HepG2 (cell line): ENCODE data around the gene LHFPL6. TPM values are rescaled to one million over a fixed set of nuclear protein-coding genes. Genes with fewer than 3 reads are reported as not detected.
A peak's percentile ranks its signal among the peaks of the same experiment; 100 is the strongest.

Source experiments
- ATAC-seq: fragments of 200-7000 bp; cut with Tn5 transposase; 3 replicates; pipeline ENCODE4 v1.9.1; 2020; ENCODE audit warnings: mild to moderate bottlenecking, moderate library complexity
- BruUV-seq: library from RNA; stranded (reverse); fragments of 400-500 nt; replicated peaks from 2 replicates; lab custom pipeline; 2021; lab: Mats Ljungman, UMichigan
- CTCF ChIA-PET: fragments of 300-600 bp; formaldehyde crosslinking; extraction: SDS; loops from one replicate; lab custom pipeline; 2021; ENCODE audit warnings: low total read pairs, inconsistent platforms, low intra/inter-chr PET ratio; lab: Yijun Ruan, JAX
- POLR2A ChIA-PET: fragments of 350-600 bp; sonication (Branson Sonifier 250); formaldehyde crosslinking; loops from one replicate; lab custom pipeline; 2020; ENCODE audit warnings: antibody characterized with exemption, inconsistent platforms; lab: Yijun Ruan, JAX
- DNase-seq: peaks from one replicate; pipeline ENCODE4 v3.0.0-alpha.2; 2015; ENCODE audit warnings: low spot score
- FAIRE-seq: peaks from 3 replicates; lab custom pipeline; 2011; peaks lifted over from hg19 to GRCh38; lab: Jason Lieb, UNC
- H2AFZ ChIP-seq: one replicate; pipeline ENCODE4 v1.6.1; 2011; ENCODE audit warnings: low read length, inconsistent platforms
- H3K27ac ChIP-seq: fragments of 300-600 bp; 3 replicates; pipeline ENCODE4 v1.8.0; 2011; ENCODE audit warnings: mixed run types, mild to moderate bottlenecking, mixed read lengths, low read length, inconsistent platforms; ENCODE audit not compliant: insufficient read depth; ENCODE audit errors: extremely low read length
- H3K27me3 ChIP-seq, 2 experiments: fragments of 200-600 bp in 1 of 2; 2 replicates in 1 of 2; 3 replicates in 1 of 2; pipeline versions ENCODE4 v1.6.0 to v1.8.0; 2011; ENCODE audit warnings: low read length in 2 of 2, mild to moderate bottlenecking in 2 of 2, moderate library complexity in 2 of 2, inconsistent platforms in 1 of 2; ENCODE audit not compliant: insufficient read depth in 2 of 2, control insufficient read depth in 1 of 2
- H3K36me3 ChIP-seq, 2 experiments: fragments of 200-600 bp in 1 of 2; replicated peaks in 1 of 2; 2 replicates in 1 of 2; 3 replicates in 1 of 2; pipeline versions ENCODE4 v1.5.1 to v1.8.0; 2011; ENCODE audit warnings: low read length in 2 of 2, inconsistent platforms in 1 of 2; ENCODE audit not compliant: insufficient read depth in 2 of 2, control insufficient read depth in 1 of 2
- H3K4me1 ChIP-seq: 2 replicates; pipeline ENCODE4 v1.5.1; 2012; ENCODE audit warnings: low read length, inconsistent platforms; ENCODE audit not compliant: insufficient read depth
- H3K4me2 ChIP-seq: 2 replicates; pipeline ENCODE4 v1.6.0; 2011; ENCODE audit warnings: low read depth, low read length, inconsistent platforms
- H3K4me3 ChIP-seq, 3 experiments: fragments of 200-600 bp in 1 of 3; sonication (generic), shearing (Covaris generic) in 1 of 3; replicated peaks in 1 of 3; 2 replicates each; pipeline ENCODE4 v1.5.1; 2011 to 2016; ENCODE audit warnings: low read length in 3 of 3, inconsistent platforms in 2 of 3, low read depth in 2 of 3, mild to moderate bottlenecking in 2 of 3, control low read depth in 1 of 3, mixed read lengths in 1 of 3; ENCODE audit not compliant: insufficient read depth in 1 of 3
- H3K79me2 ChIP-seq: one replicate; pipeline ENCODE4 v1.6.1; 2011; ENCODE audit warnings: low read length, inconsistent platforms; ENCODE audit not compliant: insufficient read depth
- H3K9ac ChIP-seq: 2 replicates; pipeline ENCODE4 v1.6.0; 2011; ENCODE audit warnings: mild to moderate bottlenecking, low read depth, low read length, inconsistent platforms; ENCODE audit not compliant: insufficient read depth
- H3K9me3 ChIP-seq: 2 replicates; pipeline ENCODE4 v1.5.1; 2012; ENCODE audit warnings: mild to moderate bottlenecking, low read length
- H4K20me1 ChIP-seq: 2 replicates; pipeline ENCODE4 v1.6.0; 2011; ENCODE audit warnings: inconsistent platforms, mild to moderate bottlenecking, low read length, moderate library complexity; ENCODE audit not compliant: insufficient read depth
- ARHGAP35 ChIP-seq: sonication (generic); formaldehyde crosslinking; IDR thresholded peaks from 2 replicates; pipeline ENCODE4 v1.9.0; 2022; ENCODE audit warnings: mild to moderate bottlenecking, inconsistent platforms, moderate library complexity, missing genetic modification reagents, borderline replicate concordance
- HDAC2 ChIP-seq: sonication (generic); formaldehyde crosslinking; IDR thresholded peaks from 2 replicates; pipeline ENCODE4 v1.4.0; 2020; ENCODE audit warnings: missing genetic modification reagents
- HMG20A ChIP-seq: IDR thresholded peaks from 2 replicates; pipeline ENCODE4 v1.6.1; 2016; ENCODE audit warnings: borderline replicate concordance
- HNRNPK ChIP-seq: fragments of 200-400 bp; formaldehyde crosslinking; IDR thresholded peaks from 2 replicates; pipeline ENCODE4 v1.6.1; 2018; ENCODE audit warnings: low read length, low read depth, moderate library complexity, mild to moderate bottlenecking; ENCODE audit not compliant: poor library complexity, severe bottlenecking
- PTBP1 ChIP-seq: fragments of 200-400 bp; formaldehyde crosslinking; IDR thresholded peaks from 2 replicates; pipeline ENCODE4 v1.6.1; 2018; ENCODE audit warnings: low read length, low read depth; ENCODE audit not compliant: poor library complexity, severe bottlenecking
- SOX6 ChIP-seq, 2 experiments: fragments of 450-650 bp in 1 of 2; sonication (generic) in 1 of 2; formaldehyde crosslinking in 1 of 2; IDR thresholded peaks; 2 replicates each; pipeline versions ENCODE4 v1.4.0 to v1.6.1; 2017 to 2020; ENCODE audit warnings: antibody characterized with exemption in 1 of 2, mild to moderate bottlenecking in 1 of 2, missing genetic modification reagents in 1 of 2
- ZNF335 ChIP-seq: sonication (generic); formaldehyde crosslinking; IDR thresholded peaks from 2 replicates; pipeline ENCODE4 v1.4.0; 2020; ENCODE audit warnings: missing genetic modification reagents
- ZNF44 ChIP-seq: sonication (generic); formaldehyde crosslinking; IDR thresholded peaks from 2 replicates; pipeline ENCODE4 v1.5.1; 2020; ENCODE audit warnings: mild to moderate bottlenecking, missing genetic modification reagents
- ZNF460 ChIP-seq: sonication (generic); formaldehyde crosslinking; IDR thresholded peaks from 2 replicates; pipeline ENCODE4 v1.5.1; 2020; ENCODE audit warnings: missing genetic modification reagents, mild to moderate bottlenecking, borderline replicate concordance
- ZNF547 ChIP-seq: sonication (generic); formaldehyde crosslinking; IDR thresholded peaks from 2 replicates; pipeline ENCODE4 v1.5.1; 2020; ENCODE audit warnings: mild to moderate bottlenecking, missing genetic modification reagents
- ZNF563 ChIP-seq: sonication (generic); formaldehyde crosslinking; IDR thresholded peaks from 2 replicates; pipeline ENCODE4 v1.8.0; 2022; ENCODE audit warnings: mild to moderate bottlenecking, moderate library complexity, missing genetic modification reagents
- ZNF672 ChIP-seq: sonication (generic); formaldehyde crosslinking; IDR thresholded peaks from 2 replicates; pipeline ENCODE4 v1.8.1; 2022; ENCODE audit warnings: missing genetic modification reagents
- in situ Hi-C: cut with HindIII; loops from 2 replicates; pipeline ENCODE4 v1.10.0; 2017; ENCODE audit warnings: low pct_unique_long_range_greater_than_20kb; ENCODE audit not compliant: extremely low pct_ligation_motif_present
- intact Hi-C: fragments of 100-400 bp; cut with micrococcal nuclease; formaldehyde crosslinking; loops from one replicate; pipeline ENCODE4 v1.10.0; 2022; ENCODE audit not compliant: unreplicated experiment
- polyA plus RNA-seq, 8 experiments: library from polyadenylated mRNA; depleted of rRNA in 3 of 8; stranded (reverse) in 7 of 8; unstranded in 1 of 8; fragments of >200 nt; fragmentation: Illumina TruSeq in 4 of 8; extraction: Trizol in 4 of 8; gene quantifications; 2 replicates each; pipeline versions ENCODE4 v1.2.1 to v1.2.3, GENCODE V29; 2011 to 2016; ENCODE audit warnings: low read depth in 4 of 8, missing spikeins in 1 of 8, mixed read lengths in 1 of 8; ENCODE audit not compliant: insufficient read depth in 1 of 8
- total RNA-seq, 5 experiments: library from RNA; depleted of rRNA; stranded (reverse); fragments of >200 nt; fragmentation: Illumina TruSeq; extraction: Trizol; gene quantifications; 2 replicates each; pipeline ENCODE4 v1.2.3, GENCODE V29; 2016; ENCODE audit warnings: low read depth in 1 of 5
- TF ChIP-seq, protein P1 (sequence below), 2 experiments: IDR thresholded peaks; 2 replicates each; pipeline ENCODE4 v1.6.1; 2011 to 2012; ENCODE audit warnings: low read length in 2 of 2, borderline replicate concordance in 1 of 2, low read depth in 1 of 2, mild to moderate bottlenecking in 1 of 2, moderate library complexity in 1 of 2
- TF ChIP-seq, protein P2 (sequence below): sonication (generic); formaldehyde crosslinking; IDR thresholded peaks from 2 replicates; pipeline ENCODE4 v1.4.0; 2020; ENCODE audit warnings: missing genetic modification reagents

LHFPL6 gene
- total and polyA plus RNA-seq, 2 of the 13 experiments (the other 11 are each of a cell fraction or from before 2014, with no cell fraction given): not detected

DNA sequence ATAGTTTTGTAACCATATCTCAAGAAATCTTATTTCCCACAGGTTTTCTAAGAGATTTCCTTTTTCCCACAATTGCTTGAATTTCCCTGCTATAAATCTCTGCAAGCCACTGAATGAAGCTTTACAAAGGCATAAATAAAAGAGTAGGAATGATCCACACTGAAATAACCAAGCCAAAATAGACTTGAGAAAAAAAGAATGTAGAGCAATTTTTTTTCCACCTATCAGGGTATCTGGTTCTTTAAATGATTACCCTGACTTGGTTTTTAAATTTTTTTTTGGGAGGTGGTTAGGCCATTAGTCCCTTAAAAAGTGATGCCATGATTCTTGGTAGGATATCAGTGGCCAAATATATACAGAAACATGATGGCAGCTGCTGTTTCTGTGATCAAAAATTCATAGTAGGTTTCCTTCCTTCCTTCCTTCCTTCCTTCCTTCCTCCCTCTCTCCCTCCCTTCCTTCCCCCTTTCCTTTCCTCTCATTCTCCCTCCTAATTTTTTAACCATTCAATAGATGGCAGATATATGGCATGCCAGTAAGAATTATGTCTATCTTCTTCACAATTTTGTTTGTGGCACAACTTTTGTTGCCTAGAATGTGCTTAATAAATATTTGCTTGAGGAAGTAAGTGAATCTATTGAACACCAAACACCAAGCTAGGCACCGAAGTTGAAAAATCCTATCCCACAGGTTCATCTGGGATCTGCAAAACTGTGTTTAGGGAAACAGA is 233.7 kb downstream of the LHFPL6 start (continued):
- TF ChIP-seq, protein P1, sequence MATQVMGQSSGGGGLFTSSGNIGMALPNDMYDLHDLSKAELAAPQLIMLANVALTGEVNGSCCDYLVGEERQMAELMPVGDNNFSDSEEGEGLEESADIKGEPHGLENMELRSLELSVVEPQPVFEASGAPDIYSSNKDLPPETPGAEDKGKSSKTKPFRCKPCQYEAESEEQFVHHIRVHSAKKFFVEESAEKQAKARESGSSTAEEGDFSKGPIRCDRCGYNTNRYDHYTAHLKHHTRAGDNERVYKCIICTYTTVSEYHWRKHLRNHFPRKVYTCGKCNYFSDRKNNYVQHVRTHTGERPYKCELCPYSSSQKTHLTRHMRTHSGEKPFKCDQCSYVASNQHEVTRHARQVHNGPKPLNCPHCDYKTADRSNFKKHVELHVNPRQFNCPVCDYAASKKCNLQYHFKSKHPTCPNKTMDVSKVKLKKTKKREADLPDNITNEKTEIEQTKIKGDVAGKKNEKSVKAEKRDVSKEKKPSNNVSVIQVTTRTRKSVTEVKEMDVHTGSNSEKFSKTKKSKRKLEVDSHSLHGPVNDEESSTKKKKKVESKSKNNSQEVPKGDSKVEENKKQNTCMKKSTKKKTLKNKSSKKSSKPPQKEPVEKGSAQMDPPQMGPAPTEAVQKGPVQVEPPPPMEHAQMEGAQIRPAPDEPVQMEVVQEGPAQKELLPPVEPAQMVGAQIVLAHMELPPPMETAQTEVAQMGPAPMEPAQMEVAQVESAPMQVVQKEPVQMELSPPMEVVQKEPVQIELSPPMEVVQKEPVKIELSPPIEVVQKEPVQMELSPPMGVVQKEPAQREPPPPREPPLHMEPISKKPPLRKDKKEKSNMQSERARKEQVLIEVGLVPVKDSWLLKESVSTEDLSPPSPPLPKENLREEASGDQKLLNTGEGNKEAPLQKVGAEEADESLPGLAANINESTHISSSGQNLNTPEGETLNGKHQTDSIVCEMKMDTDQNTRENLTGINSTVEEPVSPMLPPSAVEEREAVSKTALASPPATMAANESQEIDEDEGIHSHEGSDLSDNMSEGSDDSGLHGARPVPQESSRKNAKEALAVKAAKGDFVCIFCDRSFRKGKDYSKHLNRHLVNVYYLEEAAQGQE (IDR thresholded peaks at IDR 0.05; ENCODE audit: borderline replicate concordance in 1 of 2, low read depth in 1 of 2, low read length in 2 of 2): no peak
- TF ChIP-seq HNRNPK: peak; percentile 63

DNA sequence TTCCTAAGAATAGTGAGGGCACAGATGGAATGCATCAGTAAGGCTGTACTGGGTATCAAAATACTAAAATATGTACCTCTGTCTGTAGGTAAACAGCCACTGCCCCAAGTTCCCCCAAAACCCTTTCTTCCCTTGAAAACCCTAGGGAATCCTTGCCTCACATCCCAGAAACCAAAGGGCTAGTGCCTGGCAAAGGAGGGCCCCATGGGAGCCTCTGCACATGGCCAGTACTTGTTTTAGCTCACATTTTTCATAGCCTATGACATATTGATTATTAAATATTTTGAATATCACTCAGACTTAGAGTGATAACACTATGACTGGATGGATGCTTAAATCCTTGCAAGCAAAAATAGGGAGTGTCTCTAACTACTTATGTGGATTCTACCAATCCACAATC is 237.1 kb downstream of the LHFPL6 start:
- Histone ChIP-seq H3K27me3 (no peaks in the 10 kb centered on the region), H3K36me3 (no peaks in the 10 kb centered on the region), H2AFZ (no peak overlapping the region), H3K4me3 (no peak overlapping the region), H3K9ac (no peak overlapping the region), H3K27ac (no peak overlapping the region), H3K79me2 (no peaks in the 10 kb centered on the region), H3K4me2 (no peak overlapping the region), H3K4me1 (no peaks in the 10 kb centered on the region), H4K20me1 (no peaks in the 10 kb centered on the region), H3K9me3 (no peaks in the 10 kb centered on the region)
- ATAC-seq (no peak), DNase-seq (no peak), FAIRE-seq (no peak)
- intact Hi-C loops (no loop called here), in situ Hi-C loops (no loop called here)
- ChIA-PET CTCF (no interaction called here), POLR2A (no interaction called here)
- BruUV-seq: no TSS peak
- TF ChIP-seq ZNF563 (CRISPR knock-in tag) (no peak), ZNF672 (CRISPR knock-in tag) (no peak), ZNF44 (no peak), ZNF460 (CRISPR knock-in tag) (no peak), PTBP1 (no peak), ARHGAP35 (no peak), HMG20A (no peak), ZNF335 (CRISPR knock-in tag) (no peak), ZNF547 (CRISPR knock-in tag) (no peak), SOX6 (IDR thresholded peaks at IDR 0.05) (no peak), SOX6 (CRISPR knock-in tag; IDR thresholded peaks at IDR 0.05) (no peak), HDAC2 (no peak)
- TF ChIP-seq, protein P2, sequence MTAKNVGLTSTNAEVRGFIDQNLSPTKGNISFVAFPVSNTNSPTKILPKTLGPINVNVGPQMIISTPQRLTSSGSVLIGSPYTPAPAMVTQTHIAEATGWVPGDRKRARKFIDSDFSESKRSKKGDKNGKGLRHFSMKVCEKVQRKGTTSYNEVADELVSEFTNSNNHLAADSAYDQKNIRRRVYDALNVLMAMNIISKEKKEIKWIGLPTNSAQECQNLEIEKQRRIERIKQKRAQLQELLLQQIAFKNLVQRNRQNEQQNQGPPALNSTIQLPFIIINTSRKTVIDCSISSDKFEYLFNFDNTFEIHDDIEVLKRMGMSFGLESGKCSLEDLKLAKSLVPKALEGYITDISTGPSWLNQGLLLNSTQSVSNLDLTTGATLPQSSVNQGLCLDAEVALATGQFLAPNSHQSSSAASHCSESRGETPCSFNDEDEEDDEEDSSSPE: no peak
